Measurements from ENCODE around the gene CAPN15. TPM values are rescaled to one million over a fixed set of nuclear protein-coding genes. Genes with fewer than 3 reads are reported as not detected.

The CAPN15 gene
- total and polyA plus RNA-seq, 2 of the 4 experiments (the other 2 are of a cell fraction): 9.3 to 24.3 TPM

- Histone ChIP-seq H3K27me3 (ENCODE audit: control insufficient read depth, insufficient read depth, low read length) (no peaks in the 10 kb centered on the region), H3K9ac (ENCODE audit: low read depth, low read length) (no peak overlapping the region), H3K4ac (ENCODE audit: low read depth, low read length) (no peak overlapping the region), H3K23ac (ENCODE audit: low read depth, low read length) (no peak overlapping the region), H2AFZ (replicated peaks; ENCODE audit: low read length, poor library complexity) (no peak overlapping the region), H2AK5ac (ENCODE audit: low read depth, low read length) (no peak overlapping the region), H3K4me2 (ENCODE audit: low read depth, low read length) (no peak overlapping the region), H4K8ac (ENCODE audit: low read depth in 2 of 2, low read length in 2 of 2) (no peak overlapping the region), H3K14ac (replicated peaks; ENCODE audit: low read depth, low read length) (no peak overlapping the region), H2BK120ac (ENCODE audit: low read depth, low read length) (no peak overlapping the region), H3K56ac (ENCODE audit: extremely low read depth, insufficient read depth, low read length) (no peak overlapping the region), H2BK20ac (ENCODE audit: low read depth, low read length) (no peak overlapping the region), H3K27ac (ENCODE audit: insufficient read depth, low read length) (no peak overlapping the region), H3K79me1 (ENCODE audit: low read depth in 1 of 2, low read length in 2 of 2) (peaks cover 11 to 71% of the 10 kb centered on the region in 2 experiments), H3K9me1 (ENCODE audit: insufficient read depth, low read length) (peaks cover 11% of the 10 kb centered on the region; the same call in 1 of the 2 replicates), H3K18ac (ENCODE audit: low read depth, low read length) (no peak overlapping the region), H2AK9ac (replicated peaks; ENCODE audit: low read depth, low read length, poor library complexity) (no peak overlapping the region), H4K91ac (ENCODE audit: insufficient read depth, low read depth, low read length) (no peak overlapping the region), H3K4me3 (ENCODE audit: insufficient read depth, low read depth, low read length) (no peak overlapping the region), H3K36me3 (ENCODE audit: control insufficient read depth, insufficient read depth, low read length) (peaks cover 15% of the 10 kb centered on the region; the same call in 1 of the 2 replicates), H3K4me1 (ENCODE audit: control insufficient read depth, insufficient read depth, low read length) (peaks cover 12% of the 10 kb centered on the region), H3K9me3 (ENCODE audit: control insufficient read depth, insufficient read depth, low read length) (no peaks in the 10 kb centered on the region), H4K20me1 (ENCODE audit: insufficient read depth, low read length) (peaks cover 70% of the 10 kb centered on the region), H2BK15ac (ENCODE audit: low read depth, low read length) (no peak overlapping the region), H2BK5ac (ENCODE audit: low read depth, low read length, poor library complexity, severe bottlenecking) (no peak overlapping the region), H4K5ac (ENCODE audit: low read depth, low read length) (no peak overlapping the region)
- intact Hi-C loops (cut with micrococcal nuclease): no loop called here
- no peak for ATAC-seq (ENCODE audit: low read depth)
- 94% methylated on average over 13 of the region's 21 CpGs; no CpG with 5 or more reads in 1 of the 2 experiments for WGBS, 2 experiments (ENCODE audit: extremely low coverage in 2 of 2, insufficient read length in 1 of 2)
- ChIA-PET CTCF (no interaction called here), POLR2A (ENCODE audit: unreplicated experiment) (no interaction called here)
- in situ Hi-C loops (cut with MboI; ENCODE audit: low sequenced_read_pairs): no loop called here
- BruUV-seq (replicated peaks): no TSS peak
- no peak for TF ChIP-seq MAFK (IDR thresholded peaks at IDR 0.05; ENCODE audit: low read depth, low read length)
- no peak for TF ChIP-seq RFX5 (IDR thresholded peaks at IDR 0.05; ENCODE audit: low read depth, low read length)
- TF ChIP-seq MXI1 (IDR thresholded peaks at IDR 0.05; ENCODE audit: borderline replicate concordance, low read depth, low read length): no peak
- no peak for TF ChIP-seq CHD1 (IDR thresholded peaks at IDR 0.05; ENCODE audit: low read depth, low read length)
- TF ChIP-seq CTCF (conservative IDR thresholded peaks at IDR 0.05; ENCODE audit: low read depth, low read length): no peak
- TF ChIP-seq CEBPB (IDR thresholded peaks at IDR 0.05; ENCODE audit: low read depth, low read length): no peak
- TF ChIP-seq NFE2L2 (IDR thresholded peaks at IDR 0.05; ENCODE audit: low read depth, low read length): no peak
- no peak for TF ChIP-seq SMC3 (IDR thresholded peaks at IDR 0.05; ENCODE audit: low read depth, low read length)
- no peak for TF ChIP-seq RAD21 (IDR thresholded peaks at IDR 0.05; ENCODE audit: low read length)
- TF ChIP-seq ELK1 (IDR thresholded peaks at IDR 0.05; ENCODE audit: borderline replicate concordance, low read depth, low read length): no peak
- TF ChIP-seq POLR2A (IDR thresholded peaks at IDR 0.05; ENCODE audit: low read depth, low read length): no peak
- TF ChIP-seq USF2 (IDR thresholded peaks at IDR 0.05; ENCODE audit: low read depth, low read length): no peak
- TF ChIP-seq BHLHE40 (IDR thresholded peaks at IDR 0.05; ENCODE audit: low read depth, low read length): no peak
- no peak for TF ChIP-seq RCOR1 (IDR thresholded peaks at IDR 0.05; ENCODE audit: insufficient replicate concordance, low read length)
- TF ChIP-seq MAZ (IDR thresholded peaks at IDR 0.05; ENCODE audit: borderline replicate concordance, low read depth, low read length): no peak
- TF ChIP-seq FOS (IDR thresholded peaks at IDR 0.05; ENCODE audit: low read depth, low read length): no peak
- DNase-seq: no peak
- dilution Hi-C loops (cut with HindIII; ENCODE audit: low sequenced_read_pairs, unreplicated experiment): no loop called here
Measured at GRCh38 chr16:534135-534534, 6.6 kb downstream of the CAPN15 start.

Data from IMR-90 (cell line).